A673 (cell line): ENCODE results near the gene ICAM4. TPM values are rescaled to one million over a fixed set of nuclear protein-coding genes. Genes with fewer than 3 reads are reported as not detected.

ENCODE experiments used
- BruUV-seq: library from RNA; stranded (reverse); fragments of 400-500 nt; replicated peaks from 2 replicates; lab custom pipeline; 2021; lab: Mats Ljungman, UMichigan
- CTCF ChIA-PET: fragments of 300-600 bp; sonication (Branson Sonifier 250); formaldehyde crosslinking; loops from one replicate; lab custom pipeline; 2022; ENCODE audit warnings: antibody characterized with exemption; lab: Charles Lee
- POLR2A ChIA-PET: fragments of 300-600 bp; sonication (Branson Sonifier 250); formaldehyde crosslinking; loops from one replicate; lab custom pipeline; 2022; ENCODE audit warnings: antibody characterized with exemption; ENCODE audit not compliant: low non-redundant PET; lab: Charles Lee
- DNase-seq: peaks from one replicate; pipeline ENCODE4 v3.0.0-alpha.2; 2015; ENCODE audit warnings: low spot score
- H3K27ac ChIP-seq: fragments of 200-600 bp; sonication (generic); 2 replicates; pipeline ENCODE4 v1.5.1; 2016; ENCODE audit warnings: mixed run types, low read depth, mild to moderate bottlenecking, mixed read lengths, antibody characterized with exemption, low read length; ENCODE audit not compliant: poor library complexity, severe bottlenecking
- H3K27me3 ChIP-seq: fragments of 200-600 bp; sonication (generic); replicated peaks from 2 replicates; pipeline ENCODE4 v1.6.1; 2017; ENCODE audit warnings: mixed run types, low read depth, mild to moderate bottlenecking, mixed read lengths, antibody characterized with exemption, low read length; ENCODE audit not compliant: insufficient read depth, poor library complexity
- H3K36me3 ChIP-seq: fragments of 200-600 bp; sonication (generic); 2 replicates; pipeline ENCODE4 v1.6.1; 2016; ENCODE audit warnings: mixed run types, mild to moderate bottlenecking, mixed read lengths, antibody characterized with exemption, low read length; ENCODE audit not compliant: insufficient read depth, poor library complexity, severe bottlenecking
- H3K4me1 ChIP-seq: fragments of 200-600 bp; sonication (generic); 2 replicates; pipeline ENCODE4 v1.6.1; 2017; ENCODE audit warnings: mixed run types, mild to moderate bottlenecking, mixed read lengths, antibody characterized with exemption, low read length; ENCODE audit not compliant: insufficient read depth, poor library complexity, severe bottlenecking
- H3K4me3 ChIP-seq: fragments of 200-600 bp; sonication (generic); 2 replicates; pipeline ENCODE4 v1.5.1; 2016; ENCODE audit warnings: low read depth, mixed run types, mild to moderate bottlenecking, mixed read lengths, low read length; ENCODE audit not compliant: poor library complexity, severe bottlenecking
- H3K9me3 ChIP-seq: fragments of 200-600 bp; sonication (generic); 2 replicates; pipeline ENCODE4 v1.6.1; 2016; ENCODE audit warnings: mixed run types, low read depth, mild to moderate bottlenecking, mixed read lengths, antibody characterized with exemption, low read length; ENCODE audit not compliant: poor library complexity, severe bottlenecking
- CTCF ChIP-seq: fragments of 300-800, 200-600 bp; sonication (generic); conservative IDR thresholded peaks from 2 replicates; pipeline ENCODE4 v1.5.1; 2017; ENCODE audit warnings: low read depth, mild to moderate bottlenecking, antibody characterized with exemption, low read length, moderate library complexity, mixed read lengths
- EZH2 ChIP-seq: fragments of 200-600 bp; sonication (generic); IDR thresholded peaks from 2 replicates; pipeline ENCODE4 v1.6.1; 2017; ENCODE audit warnings: borderline replicate concordance, low read depth, mild to moderate bottlenecking, mixed read lengths, antibody characterized with exemption, low read length; ENCODE audit not compliant: poor library complexity, severe bottlenecking
- intact Hi-C: fragments of 100-400 bp; cut with micrococcal nuclease; formaldehyde crosslinking; loops from one replicate; pipeline ENCODE4 v1.10.0; 2022; ENCODE audit not compliant: unreplicated experiment
- total RNA-seq: library from RNA; stranded (reverse); gene quantifications from 2 replicates; pipeline ENCODE4 v1.2.3, GENCODE V29; 2021

ICAM4 gene
- total RNA-seq, 1 experiment from 2014 or later: 0.58 TPM

GRCh38 chr19:10332965-10333757 lies 46.4 kb downstream of the ICAM4 start, which contains the start of gene RAVER1:
Gene RAVER1, minus strand, starts transcription at chr19:10333529. Its CDS starts 22 bp downstream, at chr19:10333507.
- Histone ChIP-seq H3K36me3 (peaks cover 31% of the 10 kb centered on the region), H3K4me3 (peak within 1 kb of the TSS; percentile 85), H3K4me1 (peaks cover 28% of the 10 kb centered on the region), H3K27ac (peak within 1 kb of the TSS; percentile 99), H3K27me3 (no peaks in the 10 kb centered on the region), H3K9me3 (no peaks in the 10 kb centered on the region)
- ChIA-PET POLR2A (interaction anchor here (0.6 to 0.7 kb wide), 2 partner anchors 27 to 320 kb away, joined by 3 to 10 read pairs; no protein-coding TSS in a partner anchor), CTCF (interaction anchor here (0.6 to 0.8 kb wide), 2 partner anchors 71 to 324 kb away, joined by 7 to 9 read pairs; no protein-coding TSS in a partner anchor)
- intact Hi-C loops: loop anchor here (2.0 kb wide), 1 partner anchor 44 kb away; the partner anchor contains the start of gene ICAM5
- TF ChIP-seq EZH2 (no peak), CTCF (no peak)
- peak; percentile 98 for DNase-seq
- no TSS peak for BruUV-seq

- Histone ChIP-seq H3K27ac (peak overlapping the region; percentile 99), H3K9me3 (no peaks in the 10 kb centered on the region), H3K36me3 (peaks cover 23% of the 10 kb centered on the region), H3K4me1 (peaks cover 28% of the 10 kb centered on the region), H3K27me3 (no peaks in the 10 kb centered on the region), H3K4me3 (peak overlapping the region; percentile 85)
- intact Hi-C loops: loop anchor here (2.0 kb wide), 1 partner anchor 45 kb away; the partner anchor contains the start of gene ICAM5
- TF ChIP-seq EZH2 (no peak), CTCF (no peak)
- DNase-seq: peak; percentile 26
- TSS peak; percentile 81 for BruUV-seq
- ChIA-PET CTCF (interaction anchor here (0.6 to 1.0 kb wide), 4 partner anchors 55 to 324 kb away, joined by 3 to 9 read pairs (median 6); no protein-coding TSS in a partner anchor), POLR2A (interaction anchor here (0.6 to 0.7 kb wide), 3 partner anchors 28 to 319 kb away, joined by 3 to 10 read pairs (median 4); no protein-coding TSS in a partner anchor)
Observed at GRCh38 chr19:10333758-10334587, 47.2 kb downstream of the ICAM4 start.
